ENCODE measurements around the gene NT5C2. TPM values are rescaled to one million over a fixed set of nuclear protein-coding genes. Genes with fewer than 3 reads are reported as not detected.
A peak's percentile ranks its signal among the peaks of the same experiment; 100 is the strongest.
"Not testable (repeated sequence)": the region's sequence is repeated elsewhere in the genome, so short reads cannot be mapped to it uniquely, and the experiment has no call there.

The NT5C2 gene
- total and polyA plus RNA-seq, 2 donors: 68.5 to 85.2 TPM

- over 99% methylated on average over 22 of the region's 22 CpGs for WGBS
- Histone ChIP-seq H3K9me3 (ENCODE audit: control insufficient read depth in 2 of 2, insufficient read depth in 1 of 2, low read length in 1 of 2) (no peaks in the 10 kb centered on the region), H3K4me3 (ENCODE audit: low read length in 2 of 2) (no peak overlapping the region), H3K36me3 (ENCODE audit: control insufficient read depth in 2 of 2, insufficient read depth in 2 of 2, low read length in 1 of 2) (peaks cover 0 to 3% of the 10 kb centered on the region in 2 donors), H3K4me1 (ENCODE audit: control insufficient read depth in 2 of 2, insufficient read depth in 2 of 2, low read length in 2 of 2) (peaks cover 0 to 21% of the 10 kb centered on the region in 2 donors), H3K27ac (ENCODE audit: low read depth in 1 of 2, low read length in 1 of 2) (no peak overlapping the region), H3K27me3 (ENCODE audit: control insufficient read depth in 2 of 2, insufficient read depth in 1 of 2, low read length in 1 of 2) (no peaks in the 10 kb centered on the region)
- DNase-seq (ENCODE audit: low read depth in 6 of 9, low spot score in 9 of 9): no peak
These were observed 120.8 kb downstream of the NT5C2 start for GRCh38 chr10:103072276-103072675.

- WGBS: 38% methylated on average over 16 of the region's 16 CpGs
- Histone ChIP-seq H3K4me3 (ENCODE audit: low read length in 2 of 2) (no peak overlapping the region), H3K4me1 (ENCODE audit: control insufficient read depth in 2 of 2, insufficient read depth in 2 of 2, low read length in 2 of 2) (peaks cover 0 to 21% of the 10 kb centered on the region in 2 donors), H3K27me3 (ENCODE audit: control insufficient read depth in 2 of 2, insufficient read depth in 1 of 2, low read length in 1 of 2) (no peaks in the 10 kb centered on the region), H3K27ac (ENCODE audit: low read depth in 1 of 2, low read length in 1 of 2) (no peak overlapping the region), H3K36me3 (ENCODE audit: control insufficient read depth in 2 of 2, insufficient read depth in 2 of 2, low read length in 1 of 2) (no peaks in the 10 kb centered on the region), H3K9me3 (ENCODE audit: control insufficient read depth in 2 of 2, insufficient read depth in 1 of 2, low read length in 1 of 2) (no peaks in the 10 kb centered on the region)
- DNase-seq (ENCODE audit: low read depth in 6 of 9, low spot score in 9 of 9): peak; percentile 53 to 85 (median 73)
These were observed 123.4 kb downstream of the NT5C2 start for GRCh38 chr10:103069453-103070331.

- no peak overlapping the region for H3K4me3 ChIP-seq (ENCODE audit: low read length in 2 of 2)
- peaks cover 0 to 21% of the 10 kb centered on the region in 2 donors for H3K4me1 ChIP-seq (ENCODE audit: control insufficient read depth in 2 of 2, insufficient read depth in 2 of 2, low read length in 2 of 2)
- WGBS: 97% methylated on average over 6 of the region's 6 CpGs
- H3K27me3 ChIP-seq (ENCODE audit: control insufficient read depth in 2 of 2, insufficient read depth in 1 of 2, low read length in 1 of 2): no peaks in the 10 kb centered on the region
- no peak for DNase-seq (ENCODE audit: low read depth in 6 of 9, low spot score in 9 of 9)
- no peak overlapping the region for H3K27ac ChIP-seq (ENCODE audit: low read depth in 1 of 2, low read length in 1 of 2)
- no peaks in the 10 kb centered on the region for H3K9me3 ChIP-seq (ENCODE audit: control insufficient read depth in 2 of 2, insufficient read depth in 1 of 2, low read length in 1 of 2)
- no peaks in the 10 kb centered on the region for H3K36me3 ChIP-seq (ENCODE audit: control insufficient read depth in 2 of 2, insufficient read depth in 2 of 2, low read length in 1 of 2)
These were observed 125.1 kb downstream of the NT5C2 start for GRCh38 chr10:103067956-103068355.

- 98% methylated on average over 2 of the region's 2 CpGs for WGBS
- H3K36me3 ChIP-seq (ENCODE audit: control insufficient read depth in 2 of 2, insufficient read depth in 2 of 2, low read length in 1 of 2): no peaks in the 10 kb centered on the region
- H3K4me3 ChIP-seq (ENCODE audit: low read length in 2 of 2): no peak overlapping the region
- no peaks in the 10 kb centered on the region for H3K27me3 ChIP-seq (ENCODE audit: control insufficient read depth in 2 of 2, insufficient read depth in 1 of 2, low read length in 1 of 2)
- H3K9me3 ChIP-seq (ENCODE audit: control insufficient read depth in 2 of 2, insufficient read depth in 1 of 2, low read length in 1 of 2): no peaks in the 10 kb centered on the region
- peaks cover 0 to 21% of the 10 kb centered on the region in 2 donors for H3K4me1 ChIP-seq (ENCODE audit: control insufficient read depth in 2 of 2, insufficient read depth in 2 of 2, low read length in 2 of 2)
- DNase-seq (ENCODE audit: low read depth in 6 of 9, low spot score in 9 of 9): no peak
- no peak overlapping the region for H3K27ac ChIP-seq (ENCODE audit: low read depth in 1 of 2, low read length in 1 of 2)
These were observed 125.6 kb downstream of the NT5C2 start for GRCh38 chr10:103067484-103067883.

- not testable (repeated sequence) for H3K27ac ChIP-seq (ENCODE audit: low read depth in 1 of 2, low read length in 1 of 2); DNase-seq (ENCODE audit: low read depth in 6 of 9, low spot score in 9 of 9); H3K27me3 ChIP-seq (ENCODE audit: control insufficient read depth in 2 of 2, insufficient read depth in 1 of 2, low read length in 1 of 2); H3K4me3 ChIP-seq (ENCODE audit: low read length in 2 of 2); H3K9me3 ChIP-seq (ENCODE audit: control insufficient read depth in 2 of 2, insufficient read depth in 1 of 2, low read length in 1 of 2); H3K36me3 ChIP-seq (ENCODE audit: control insufficient read depth in 2 of 2, insufficient read depth in 2 of 2, low read length in 1 of 2)
- 99% methylated on average over 4 of the region's 4 CpGs for WGBS
- H3K4me1 ChIP-seq (ENCODE audit: control insufficient read depth in 2 of 2, insufficient read depth in 2 of 2, low read length in 2 of 2): peaks cover 0 to 21% of the 10 kb centered on the region in 2 donors
These were observed 126.0 kb downstream of the NT5C2 start for GRCh38 chr10:103067099-103067477.

- Histone ChIP-seq H3K36me3 (ENCODE audit: control insufficient read depth in 2 of 2, insufficient read depth in 2 of 2, low read length in 1 of 2) (no peaks in the 10 kb centered on the region), H3K9me3 (ENCODE audit: control insufficient read depth in 2 of 2, insufficient read depth in 1 of 2, low read length in 1 of 2) (no peaks in the 10 kb centered on the region), H3K27me3 (ENCODE audit: control insufficient read depth in 2 of 2, insufficient read depth in 1 of 2, low read length in 1 of 2) (no peaks in the 10 kb centered on the region), H3K4me1 (ENCODE audit: control insufficient read depth in 2 of 2, insufficient read depth in 2 of 2, low read length in 2 of 2) (peaks cover 0 to 21% of the 10 kb centered on the region in 2 donors), H3K27ac (ENCODE audit: low read depth in 1 of 2, low read length in 1 of 2) (no peak overlapping the region), H3K4me3 (ENCODE audit: low read length in 2 of 2) (no peak overlapping the region)
- no peak for DNase-seq (ENCODE audit: low read depth in 6 of 9, low spot score in 9 of 9)
- 97% methylated on average over 16 of the region's 16 CpGs for WGBS
These were observed 126.7 kb downstream of the NT5C2 start for GRCh38 chr10:103066141-103067098.

- Histone ChIP-seq H3K27ac (ENCODE audit: low read depth in 1 of 2, low read length in 1 of 2) (no peak overlapping the region), H3K4me3 (ENCODE audit: low read length in 2 of 2) (no peak overlapping the region), H3K4me1 (ENCODE audit: control insufficient read depth in 2 of 2, insufficient read depth in 2 of 2, low read length in 2 of 2) (peaks cover 0 to 17% of the 10 kb centered on the region in 2 donors), H3K9me3 (ENCODE audit: control insufficient read depth in 2 of 2, insufficient read depth in 1 of 2, low read length in 1 of 2) (no peaks in the 10 kb centered on the region), H3K27me3 (ENCODE audit: control insufficient read depth in 2 of 2, insufficient read depth in 1 of 2, low read length in 1 of 2) (no peaks in the 10 kb centered on the region), H3K36me3 (ENCODE audit: control insufficient read depth in 2 of 2, insufficient read depth in 2 of 2, low read length in 1 of 2) (no peaks in the 10 kb centered on the region)
- DNase-seq (ENCODE audit: low read depth in 6 of 9, low spot score in 9 of 9): no peak
- WGBS: 99% methylated on average over 4 of the region's 4 CpGs
These were observed 128.1 kb downstream of the NT5C2 start for GRCh38 chr10:103064956-103065355.

- no peaks in the 10 kb centered on the region for H3K27me3 ChIP-seq (ENCODE audit: control insufficient read depth in 2 of 2, insufficient read depth in 1 of 2, low read length in 1 of 2)
- no peak overlapping the region for H3K27ac ChIP-seq (ENCODE audit: low read depth in 1 of 2, low read length in 1 of 2)
- 95% methylated on average over 15 of the region's 15 CpGs for WGBS
- no peak overlapping the region for H3K4me3 ChIP-seq (ENCODE audit: low read length in 2 of 2)
- H3K4me1 ChIP-seq (ENCODE audit: control insufficient read depth in 2 of 2, insufficient read depth in 2 of 2, low read length in 2 of 2): no peaks in the 10 kb centered on the region
- no peaks in the 10 kb centered on the region for H3K9me3 ChIP-seq (ENCODE audit: control insufficient read depth in 2 of 2, insufficient read depth in 1 of 2, low read length in 1 of 2)
- no peak for DNase-seq (ENCODE audit: low read depth in 6 of 9, low spot score in 9 of 9)
- no peaks in the 10 kb centered on the region for H3K36me3 ChIP-seq (ENCODE audit: control insufficient read depth in 2 of 2, insufficient read depth in 2 of 2, low read length in 1 of 2)
These were observed 130.1 kb downstream of the NT5C2 start for GRCh38 chr10:103062854-103063590.
